H1 (cell line): ENCODE results near the gene STRA8. TPM values are rescaled to one million over a fixed set of nuclear protein-coding genes. Genes with fewer than 3 reads are reported as not detected.
A peak's percentile ranks its signal among the peaks of the same experiment; 100 is the strongest.

Experiments used
- HDAC6 ChIP-seq: IDR thresholded peaks from one replicate; pipeline ENCODE4 v1.7.1; 2012; ENCODE audit warnings: low read depth, mild to moderate bottlenecking, inconsistent platforms, low read length, moderate library complexity
- KDM4A ChIP-seq: IDR thresholded peaks from one replicate; pipeline ENCODE4 v1.7.1; 2012; ENCODE audit warnings: low read depth, mild to moderate bottlenecking, moderate library complexity, low read length, inconsistent platforms; ENCODE audit not compliant: severe bottlenecking
- PHF8 ChIP-seq: fragments of 200-600 bp; sonication (generic); conservative IDR thresholded peaks from 2 replicates; pipeline ENCODE4 v1.7.1; 2012; ENCODE audit warnings: low read depth, mild to moderate bottlenecking, inconsistent platforms, low read length, moderate library complexity
- RBBP5 ChIP-seq: IDR thresholded peaks from 2 replicates; pipeline ENCODE4 v1.7.1; 2012; ENCODE audit warnings: low read depth, mild to moderate bottlenecking, inconsistent platforms, low read length, moderate library complexity, borderline replicate concordance
- YY1 ChIP-seq: IDR thresholded peaks from 2 replicates; pipeline ENCODE4 v1.6.1; 2011; ENCODE audit warnings: low read depth, mild to moderate bottlenecking, low read length
- ZNF274 ChIP-seq: IDR thresholded peaks from 2 replicates; pipeline ENCODE4 v1.7.0; 2012; ENCODE audit warnings: low read length, borderline replicate concordance; ENCODE audit errors: extremely low read depth
- polyA plus RNA-seq, 7 experiments: library from polyadenylated mRNA; depleted of rRNA in 3 of 7; stranded (reverse) in 5 of 7; unstranded in 2 of 7; fragments of >200 nt in 5 of 7; fragments of 200-250 nt in 2 of 7; gene quantifications; 1 replicate in 5 of 7; 2 replicates in 1 of 7; 4 replicates in 1 of 7; pipeline versions ENCODE4 v1.2.1 to v1.2.3, GENCODE V29; 2011 to 2013; ENCODE audit warnings: missing spikeins in 2 of 7, mixed read lengths in 2 of 7
- total RNA-seq: library from RNA; stranded (reverse); fragmentation: NEBNext Ultra II Directional; extraction: Animal tissue kit (Norgen Biotek cat#: 25700); gene quantifications from 2 replicates; pipeline ENCODE4 v1.2.1, GENCODE V29; 2021

Gene STRA8
- total and polyA plus RNA-seq, 2 of the 8 experiments (the other 6 are each of a cell fraction or from before 2014, with no cell fraction given) = not detected

DNA sequence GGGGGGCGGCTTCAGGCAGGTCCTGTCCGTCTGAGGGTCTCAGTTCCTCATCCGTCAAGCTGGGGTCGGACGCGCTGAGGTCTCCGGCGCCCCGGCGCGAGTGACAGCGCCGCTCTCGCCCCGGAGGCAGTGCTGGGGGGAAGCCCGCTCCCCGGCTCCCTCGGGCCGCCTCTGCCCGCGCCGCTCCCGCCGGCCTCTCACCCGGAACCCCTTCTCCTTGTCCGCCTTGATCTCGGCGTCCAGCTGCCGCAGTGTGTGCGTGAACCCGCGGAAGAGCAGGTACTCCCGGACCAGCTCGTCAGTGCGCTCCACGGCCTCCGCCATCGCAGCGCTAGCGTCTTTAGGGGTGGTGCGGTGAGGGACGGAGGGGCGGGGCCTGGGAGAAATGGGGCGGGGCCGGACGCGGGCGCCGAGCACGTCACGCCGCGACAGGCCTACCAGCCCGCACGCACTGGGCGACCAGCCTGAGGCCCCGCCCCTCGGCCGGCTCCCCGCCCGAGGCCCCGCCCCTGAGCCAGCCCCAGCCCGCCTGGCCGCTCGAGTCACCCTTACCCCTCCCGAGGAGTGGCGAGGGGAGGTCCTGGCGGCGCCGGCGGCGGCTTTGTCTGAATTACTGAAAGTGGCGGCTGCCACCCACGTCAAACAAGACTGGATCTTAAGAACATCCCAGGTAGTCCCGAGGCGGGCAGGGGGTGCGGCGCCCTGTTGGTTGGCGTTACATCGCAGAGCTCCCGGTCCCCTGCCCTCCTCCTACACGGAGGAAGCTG, 22.3 kb upstream of the STRA8 start, which contains the start of gene WDR91 (continued):
- TF ChIP-seq ZNF274 (no peak), PHF8 (peak; percentile 61), HDAC6 (no peak), KDM4A (peak; percentile 89), RBBP5 (peak; percentile 88; the same call in 1 of the 2 replicates), YY1 (peak; percentile 82)
- TF ChIP-seq, all 59 proteins: peak for 12
